Sigmoid colon (tissue), 3 donors: ENCODE data around the gene MICAL1.

Source experiments
- CTCF ChIP-seq, 4 experiments: fragments of 450-650 bp in 3 of 4; fragments of 200-600 bp in 1 of 4; IDR thresholded peaks; one replicate each; pipeline ENCODE4 v1.5.1; 2016 to 2019; ENCODE audit warnings: antibody characterized with exemption in 4 of 4, mild to moderate bottlenecking in 3 of 4, moderate library complexity in 2 of 4
- POLR2A ChIP-seq, 2 donors: fragments of 450-650 bp; IDR thresholded peaks; one replicate each; pipeline ENCODE4 v1.6.1; 2016; ENCODE audit warnings: antibody characterized with exemption in 2 of 2, mild to moderate bottlenecking in 2 of 2, moderate library complexity in 2 of 2

- TF ChIP-seq CTCF (IDR thresholded peaks at IDR 0.05) (peak in 1 of 4 experiments; percentile 34), POLR2A (IDR thresholded peaks at IDR 0.05) (no peak)
These were observed 15.1 kb downstream of the MICAL1 start, which contains the start of the genes PPIL6 and SMPD2 for GRCh38 chr6:109440331-109441068.
